HG03575 (cell line): ENCODE measurements around the gene TP53I3.

ENCODE experiments used
- ATAC-seq: cut with Tn5 transposase; IDR thresholded peaks from one replicate; pipeline ENCODE4 v1.9.1; 2021; ENCODE audit not compliant: unreplicated experiment, insufficient number of reproducible peaks, low FRiP score; ENCODE audit errors: extremely low read depth

Gene TP53I3

GRCh38 chr2:24038786-24039499 lies 45.7 kb downstream of the TP53I3 start:
- no peak for ATAC-seq
